T1000 (cell line): Measurements from ENCODE around the gene GTF3A.

ENCODE experiments used
- DNase-seq: peaks from one replicate; lab custom pipeline; 2025; ENCODE audit warnings: mixed read lengths; lab: John Stamatoyannopoulos, UW

The GTF3A gene

DNA sequence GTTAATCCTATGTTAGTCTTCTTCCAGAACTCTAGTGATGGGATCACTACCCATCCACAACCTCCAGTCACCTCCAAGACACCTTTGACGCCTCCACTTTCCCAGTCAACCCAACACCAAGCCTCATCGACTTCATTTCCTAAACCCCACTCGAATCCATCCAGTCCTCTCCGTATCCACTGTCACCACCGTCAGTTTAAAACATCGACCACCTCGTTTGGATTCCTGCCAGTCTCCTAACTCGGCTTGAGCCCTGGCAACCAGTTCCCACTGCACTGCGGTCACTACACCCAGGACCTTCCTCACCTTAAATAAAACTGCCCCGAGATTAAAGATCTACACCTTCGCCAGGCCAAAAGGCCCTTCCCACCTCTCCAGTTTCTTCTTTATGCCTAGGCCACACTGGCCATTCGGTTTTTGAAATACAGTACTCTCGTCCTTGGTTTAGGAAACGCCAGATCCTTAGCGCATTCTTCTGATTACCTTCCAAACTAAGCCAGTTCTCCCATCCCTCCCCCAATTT, 24.7 kb downstream of the GTF3A start:
- no peak for DNase-seq

- DNase-seq: peak; percentile 72
These were observed 25.8 kb downstream of the GTF3A start, which contains the start of gene MTIF3 for GRCh38 chr13:27449936-27450828. Gene MTIF3 (minus strand): TSS chr13:27450564. CDS start chr13:27440448, 10,116 bp downstream.

DNA sequence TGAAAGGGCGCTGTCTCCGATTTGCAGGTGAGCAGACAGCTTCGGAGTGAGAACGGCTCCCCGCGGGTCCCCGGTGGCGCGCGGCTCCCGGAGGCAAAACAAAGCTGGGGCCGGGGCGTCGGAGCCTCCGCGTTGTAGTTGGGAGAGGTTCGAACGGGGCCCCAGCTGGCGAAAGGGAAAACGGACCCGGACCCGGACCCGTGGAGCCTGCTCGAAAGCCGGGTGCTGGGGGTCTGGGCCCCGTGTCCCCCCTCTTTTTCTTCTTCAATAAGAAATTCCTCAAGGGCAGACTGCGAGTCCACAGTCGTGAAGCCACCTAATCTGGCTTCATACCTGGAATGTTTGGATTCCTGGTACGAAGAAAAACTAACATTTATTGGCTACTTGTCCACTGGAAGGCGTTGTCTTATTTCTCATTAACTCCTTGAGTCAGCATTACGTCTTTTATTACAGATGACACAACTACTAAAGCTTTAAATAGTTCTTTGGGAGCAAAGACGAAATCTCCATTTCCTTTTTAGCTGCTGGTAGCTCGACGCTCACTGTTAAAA, 26.6 kb downstream of the GTF3A start:
- no peak for DNase-seq

DNA sequence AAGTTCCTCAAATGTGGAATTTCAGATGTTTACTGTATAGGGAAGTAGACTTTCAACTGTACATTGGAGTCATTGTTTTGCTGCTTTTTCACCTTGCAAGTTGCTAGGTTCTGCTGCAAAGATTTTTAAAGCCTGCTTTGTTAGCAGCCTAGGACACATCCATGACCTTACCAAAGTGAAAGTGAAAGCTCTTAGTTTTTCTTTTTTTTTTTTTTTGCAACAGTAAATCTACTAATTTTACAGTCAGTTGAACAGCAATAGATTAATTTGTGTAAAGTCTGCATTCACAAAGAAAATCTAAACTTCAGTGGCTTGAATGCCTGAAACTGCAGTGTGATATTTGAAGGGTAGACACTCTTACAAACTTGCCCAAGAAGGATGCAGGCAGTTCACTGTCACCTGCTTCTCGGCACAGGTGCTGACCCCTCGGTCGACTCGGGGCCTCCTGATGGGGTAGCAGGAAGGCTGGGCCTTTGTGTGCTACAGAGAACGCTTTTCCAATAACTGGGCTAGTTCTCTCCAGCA, 31.0 kb downstream of the GTF3A start:
- no peak for DNase-seq

DNA sequence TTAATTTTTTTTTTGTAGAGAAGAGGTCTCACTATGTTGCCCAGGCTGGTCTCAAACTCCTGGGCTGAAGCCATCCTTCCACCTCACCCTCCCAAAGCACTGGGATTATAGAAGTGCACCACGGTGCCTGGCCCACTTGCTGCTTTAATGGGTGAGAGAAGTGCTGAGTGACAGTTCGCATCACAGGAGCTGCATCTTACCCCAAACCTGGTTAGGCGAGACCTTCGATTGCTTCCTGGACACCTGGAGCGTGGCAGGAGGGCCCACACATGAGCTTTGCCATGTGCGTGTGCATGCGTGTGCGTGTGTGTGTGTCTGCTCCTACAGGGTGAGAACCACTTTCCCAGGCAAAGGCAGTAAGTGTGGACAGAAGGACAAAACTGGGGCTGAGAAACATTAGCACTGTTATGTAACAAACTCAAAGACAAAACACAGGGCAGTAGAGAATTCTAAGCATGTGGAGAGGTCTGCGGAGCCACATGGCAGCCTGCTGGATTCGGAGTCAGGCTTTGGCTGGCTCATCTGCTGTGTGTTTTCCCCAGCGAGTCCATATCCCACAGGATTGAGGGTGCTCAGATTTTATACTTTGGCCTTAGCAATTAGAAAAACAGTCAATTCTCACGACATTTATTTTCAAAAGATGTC, 37.6 kb downstream of the GTF3A start:
- no peak for DNase-seq

DNA sequence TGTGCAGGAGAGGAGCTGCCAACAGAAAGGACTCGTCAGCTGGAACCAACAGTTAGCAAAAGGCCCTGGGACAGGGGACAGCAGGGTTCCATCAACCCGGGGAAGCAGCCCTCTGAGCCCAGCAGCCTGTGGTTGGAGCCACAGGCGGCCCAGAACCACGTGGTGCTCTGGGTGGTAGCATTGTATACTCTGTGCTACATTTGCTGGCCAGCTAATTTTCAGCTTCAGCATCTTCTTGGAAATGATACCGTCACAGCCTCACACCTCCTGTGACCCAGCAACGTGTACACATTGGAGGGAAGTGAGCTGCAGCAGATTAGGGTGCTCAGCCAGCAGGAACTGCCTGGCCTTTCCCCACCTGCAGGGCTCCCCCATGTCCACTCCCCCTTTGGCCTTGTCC, 39.1 kb downstream of the GTF3A start:
- no peak for DNase-seq

DNA sequence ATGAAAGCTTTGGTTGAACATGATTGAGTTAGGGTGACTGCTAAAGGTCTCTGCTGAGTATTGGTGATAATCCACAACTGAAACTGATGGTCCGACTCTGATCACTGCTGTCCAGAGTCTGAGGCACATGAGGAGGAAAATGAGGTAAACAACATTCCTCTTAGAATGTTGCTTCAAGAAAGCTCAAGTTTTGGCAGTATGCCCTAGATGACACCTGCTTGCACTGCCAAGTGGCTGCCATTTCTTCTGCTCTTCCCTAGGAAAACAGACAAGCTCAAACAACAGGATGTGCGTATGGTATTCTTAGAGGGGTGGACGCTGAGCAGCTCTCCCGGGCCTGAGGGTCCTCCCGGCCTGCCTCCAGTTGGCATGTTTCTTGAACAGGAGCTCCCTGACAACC, 41.2 kb downstream of the GTF3A start:
- no peak for DNase-seq

GRCh38 chr13:27466513-27466912, 42.1 kb downstream of the GTF3A start:
- DNase-seq: no peak

- DNase-seq: no peak
These were observed 45.8 kb downstream of the GTF3A start for GRCh38 chr13:27470075-27470820.

GRCh38 chr13:27472441-27472840, 48.0 kb downstream of the GTF3A start:
- no peak for DNase-seq

GRCh38 chr13:27472941-27473340, 48.5 kb downstream of the GTF3A start:
- no peak for DNase-seq

DNA sequence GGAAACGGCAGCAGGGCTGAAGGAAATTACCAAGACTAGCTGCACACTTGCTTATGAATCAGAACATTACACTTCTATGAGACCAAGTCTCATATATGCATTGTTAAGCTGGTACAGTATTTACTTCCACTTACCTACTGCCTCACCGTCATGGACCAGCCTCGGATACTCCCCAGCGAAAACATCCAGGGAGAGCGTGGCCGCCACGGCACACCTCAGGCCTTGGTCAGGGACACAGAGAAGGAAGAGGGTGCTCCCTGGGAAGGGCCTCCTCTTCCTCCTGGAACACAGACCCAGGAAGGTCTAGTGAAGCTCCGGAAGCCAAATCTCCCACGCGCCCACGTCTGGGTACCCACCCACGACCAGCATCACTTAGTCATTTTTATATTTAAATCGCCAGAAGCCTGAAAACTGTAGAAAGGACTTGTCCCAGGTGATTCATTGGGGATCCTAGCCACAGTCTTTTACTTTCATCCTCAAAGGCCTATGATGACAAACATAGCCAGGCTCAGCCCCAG, 50.4 kb downstream of the GTF3A start:
- no peak for DNase-seq

DNA sequence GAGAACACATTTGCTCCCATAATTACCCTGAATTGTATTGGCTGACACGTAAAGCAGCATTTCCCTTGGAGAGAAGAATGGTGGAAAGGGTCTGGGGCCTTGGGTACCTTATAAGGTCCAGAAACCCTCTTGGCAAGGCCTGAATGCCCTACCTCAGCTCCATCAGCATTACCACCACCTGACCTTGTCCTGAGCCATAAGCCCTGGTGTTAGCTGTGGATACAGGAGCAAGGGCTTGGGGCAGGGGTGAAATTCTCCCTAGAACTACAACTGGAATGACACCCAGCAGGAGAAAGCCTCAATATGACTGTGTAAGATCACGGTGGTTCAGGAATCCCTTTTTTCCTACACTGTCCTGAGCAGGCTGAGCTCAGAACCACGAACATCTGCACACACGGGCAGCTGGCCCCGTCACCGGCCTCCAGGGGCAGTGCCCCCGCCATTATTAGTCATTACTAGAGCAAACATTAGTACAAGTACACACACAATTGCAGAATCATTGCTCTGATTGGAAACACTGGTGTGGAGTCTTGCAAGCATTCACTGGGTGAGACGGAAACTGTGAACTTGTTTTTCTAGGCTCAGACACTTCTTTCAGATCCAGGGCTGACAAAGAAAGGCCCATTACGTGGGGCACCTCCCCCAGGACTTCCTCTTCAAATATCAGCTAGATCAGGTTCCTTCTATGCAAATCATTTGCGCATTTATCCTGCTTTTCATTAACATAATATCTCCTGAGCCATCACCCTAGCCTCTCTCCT, 52.7 kb downstream of the GTF3A start:
- no peak for DNase-seq

DNA sequence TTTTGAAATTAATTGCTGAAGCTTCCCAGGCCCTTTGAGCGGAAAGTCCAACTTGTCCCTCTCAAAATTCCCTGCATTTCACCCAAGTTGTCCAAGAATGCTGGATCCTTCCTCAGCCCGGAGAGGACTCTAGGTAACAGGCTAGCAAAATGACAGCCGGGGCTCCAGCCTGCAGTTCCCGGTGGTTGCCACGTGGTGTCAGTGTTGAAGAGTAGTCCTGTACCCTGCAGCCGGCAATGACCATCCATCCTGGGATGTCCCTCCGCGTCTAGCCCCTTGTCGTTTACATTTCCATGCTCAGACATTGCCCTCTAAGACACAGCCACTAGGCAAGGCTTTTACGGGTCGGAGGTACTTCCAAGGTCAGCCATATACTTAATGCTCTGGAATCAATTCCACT, 57.3 kb downstream of the GTF3A start:
- no peak for DNase-seq

DNA sequence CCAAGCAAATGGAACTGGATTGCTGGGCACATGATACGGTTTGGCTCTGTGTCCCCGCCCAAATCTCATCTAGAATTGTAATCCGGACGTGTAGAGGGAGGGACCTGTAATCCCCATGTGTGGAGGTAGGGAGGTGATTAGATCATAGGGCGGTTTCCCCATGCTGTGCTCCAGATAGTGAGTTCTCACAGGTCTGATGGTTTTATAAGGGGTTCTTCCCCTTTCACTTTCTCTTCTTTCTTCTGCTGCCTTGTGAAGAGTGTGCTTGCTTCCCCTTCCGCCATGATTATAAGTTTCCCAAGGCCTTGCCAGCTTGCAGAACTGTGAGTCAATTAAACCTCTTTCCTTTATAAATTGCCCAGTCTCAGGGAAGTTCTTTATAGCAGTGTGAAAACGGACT, 58.6 kb downstream of the GTF3A start:
- DNase-seq: no peak

DNA sequence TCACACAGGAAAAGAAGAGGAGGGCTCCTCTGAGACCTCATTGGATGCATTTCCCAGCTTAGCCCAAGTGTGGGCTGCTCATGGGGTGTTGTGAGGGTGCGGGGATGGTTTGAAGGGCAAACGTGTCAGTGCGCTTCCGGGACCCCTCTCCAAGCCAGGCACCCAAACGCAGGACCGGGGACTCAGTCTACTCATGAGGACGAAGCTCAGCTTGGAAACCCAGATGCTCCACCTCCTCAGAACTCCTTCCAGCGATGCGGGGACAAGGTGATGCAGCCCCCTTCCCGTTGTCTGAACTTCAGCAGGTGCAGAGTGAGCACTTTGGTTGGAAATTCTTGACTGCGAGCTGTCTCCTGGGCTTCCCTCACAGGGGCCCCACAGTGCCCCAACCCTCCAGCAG, 59.0 kb downstream of the GTF3A start:
- no peak for DNase-seq
